Kidney epithelial cell (primary cell): ENCODE data around the gene SLC6A19. TPM values are rescaled to one million over a fixed set of nuclear protein-coding genes. Genes with fewer than 3 reads are reported as not detected.
"Not testable (repeated sequence)": the region's sequence is repeated elsewhere in the genome, so short reads cannot be mapped to it uniquely, and the experiment has no call there.

ENCODE experiments used
- DNase-seq: peaks from one replicate; pipeline ENCODE4 v3.0.0-alpha.2; 2010; ENCODE audit warnings: low read depth
- H3K27me3 ChIP-seq: 2 replicates; pipeline ENCODE4 v1.6.0; 2011; ENCODE audit warnings: low read length; ENCODE audit not compliant: control insufficient read depth, insufficient read depth
- H3K36me3 ChIP-seq: 2 replicates; pipeline ENCODE4 v1.5.1; 2011; ENCODE audit warnings: low read length; ENCODE audit not compliant: control insufficient read depth, insufficient read depth
- H3K4me3 ChIP-seq: 2 replicates; pipeline ENCODE4 v1.5.1; 2011; ENCODE audit warnings: low read depth, mild to moderate bottlenecking, control low read depth, low read length
- CTCF ChIP-seq: IDR thresholded peaks from 2 replicates; pipeline ENCODE4 v1.5.1; 2011; ENCODE audit warnings: mild to moderate bottlenecking, moderate library complexity, low read length, control low read depth, inconsistent platforms; ENCODE audit not compliant: insufficient read depth, poor library complexity, severe bottlenecking
- total RNA-seq: library from RNA; depleted of rRNA; stranded (reverse); fragments of >200 nt; gene quantifications from 2 replicates; pipeline ENCODE4 v1.2.3, GENCODE V29; 2015

SLC6A19 gene
- total RNA-seq, 1 donor from 2014 or later, result not detected

GRCh38 chr5:1156033-1156753, 45.2 kb upstream of the SLC6A19 start:
- Histone ChIP-seq H3K4me3 (no peak overlapping the region), H3K36me3 (no peaks in the 10 kb centered on the region)
- no peak for DNase-seq

GRCh38 chr5:1156754-1157460, 44.5 kb upstream of the SLC6A19 start:
- DNase-seq, result no peak
- no peak for TF ChIP-seq CTCF
- Histone ChIP-seq H3K4me3 (no peak overlapping the region), H3K27me3 (peaks cover 59% of the 10 kb centered on the region), H3K36me3 (no peaks in the 10 kb centered on the region)

More at GRCh38 chr5:1156033-1156753, 45.2 kb upstream of the SLC6A19 start:
- peaks cover 60% of the 10 kb centered on the region for H3K27me3 ChIP-seq
- no peak for TF ChIP-seq CTCF

GRCh38 chr5:1157461-1157986, 43.9 kb upstream of the SLC6A19 start:
- DNase-seq, H3K36me3 ChIP-seq, H3K4me3 ChIP-seq: not testable (repeated sequence)
- peaks cover 53% of the 10 kb centered on the region for H3K27me3 ChIP-seq

GRCh38 chr5:1158647-1159340, 42.6 kb upstream of the SLC6A19 start:
- TF ChIP-seq CTCF, result no peak
- no peak overlapping the region for H3K4me3 ChIP-seq
- no peaks in the 10 kb centered on the region for H3K36me3 ChIP-seq
- peaks cover 42% of the 10 kb centered on the region for H3K27me3 ChIP-seq
- DNase-seq, result no peak

GRCh38 chr5:1159341-1159675, 42.1 kb upstream of the SLC6A19 start:
- TF ChIP-seq CTCF, result no peak
- Histone ChIP-seq H3K36me3 (no peaks in the 10 kb centered on the region), H3K27me3 (peaks cover 37% of the 10 kb centered on the region), H3K4me3 (no peak overlapping the region)
- no peak for DNase-seq

GRCh38 chr5:1159774-1160406, 41.5 kb upstream of the SLC6A19 start:
- no peaks in the 10 kb centered on the region for H3K36me3 ChIP-seq
- H3K27me3 ChIP-seq, result peaks cover 31% of the 10 kb centered on the region
- H3K4me3 ChIP-seq, result no peak overlapping the region
- no peak for DNase-seq
- no peak for TF ChIP-seq CTCF
